H1 (cell line): ENCODE results near the gene ARHGAP15.

ENCODE experiments used
- ATF2 ChIP-seq: IDR thresholded peaks from 2 replicates; pipeline ENCODE4 v1.6.1; 2012; ENCODE audit warnings: low read length, inconsistent platforms
- ATF3 ChIP-seq: IDR thresholded peaks from 2 replicates; pipeline ENCODE4 v1.6.1; 2011; ENCODE audit warnings: low read depth, mild to moderate bottlenecking, low read length; ENCODE audit not compliant: insufficient read depth
- BRCA1 ChIP-seq: IDR thresholded peaks from 2 replicates; pipeline ENCODE4 v1.6.1; 2012; ENCODE audit warnings: low read depth, low read length, improper control_type of control experiment
- CEBPB ChIP-seq: IDR thresholded peaks from 2 replicates; pipeline ENCODE4 v1.6.1; 2012; ENCODE audit warnings: low read depth, low read length
- CHD1 ChIP-seq: IDR thresholded peaks from 2 replicates; pipeline ENCODE4 v1.6.1; 2012; ENCODE audit warnings: low read depth, low read length, improper control_type of control experiment
- CREB1 ChIP-seq: IDR thresholded peaks from 2 replicates; pipeline ENCODE4 v1.6.1; 2012; ENCODE audit warnings: inconsistent platforms
- CTCF ChIP-seq, 3 experiments: IDR thresholded peaks; 1 replicate in 2 of 3; 2 replicates in 1 of 3; pipeline versions ENCODE4 v1.5.1 to v1.6.1; 2011; ENCODE audit warnings: low read length in 3 of 3, mild to moderate bottlenecking in 3 of 3, inconsistent platforms in 2 of 3, low read depth in 1 of 3, moderate library complexity in 1 of 3; ENCODE audit not compliant: insufficient read depth in 1 of 3; ENCODE audit errors: control extremely low read depth in 1 of 3
- POLR2A ChIP-seq, 2 experiments: IDR thresholded peaks; 1 replicate in 1 of 2; 2 replicates in 1 of 2; pipeline ENCODE4 v1.6.1; 2011; ENCODE audit warnings: low read depth in 2 of 2, low read length in 2 of 2, mild to moderate bottlenecking in 2 of 2; ENCODE audit errors: control extremely low read depth in 1 of 2
- POLR2AphosphoS5 ChIP-seq: IDR thresholded peaks from 2 replicates; pipeline ENCODE4 v1.6.1; 2011; ENCODE audit warnings: low read depth, low read length
- SIN3A ChIP-seq, 2 experiments: IDR thresholded peaks in 1 of 2; conservative IDR thresholded peaks in 1 of 2; 2 replicates each; pipeline ENCODE4 v1.6.1; 2011 to 2012; ENCODE audit warnings: low read length in 2 of 2, improper control_type of control experiment in 1 of 2, low read depth in 1 of 2, mild to moderate bottlenecking in 1 of 2
- TAF1 ChIP-seq: IDR thresholded peaks from 2 replicates; pipeline ENCODE4 v1.6.1; 2011; ENCODE audit warnings: mild to moderate bottlenecking, low read depth, low read length
- TAF7 ChIP-seq: optimal IDR thresholded peaks from 2 replicates; pipeline ENCODE3; 2011; ENCODE audit warnings: low read depth, mild to moderate bottlenecking, inconsistent platforms, low read length, moderate library complexity, borderline replicate concordance
- USF2 ChIP-seq: IDR thresholded peaks from 2 replicates; pipeline ENCODE4 v1.6.1; 2011; ENCODE audit warnings: low read length, improper control_type of control experiment

GRCh38 chr2:143378996-143379395 is 249.8 kb downstream of the ARHGAP15 start:
- no peak for TF ChIP-seq TAF7
- TF ChIP-seq POLR2AphosphoS5 = no peak
- no peak for TF ChIP-seq CTCF (IDR thresholded peaks at IDR 0.05; ENCODE audit: control extremely low read depth in 1 of 3, insufficient read depth in 1 of 3, low read depth in 1 of 3, low read length in 3 of 3)
- no peak for TF ChIP-seq ATF3
- TF ChIP-seq USF2 = no peak
- no peak for TF ChIP-seq POLR2A (IDR thresholded peaks at IDR 0.05; ENCODE audit: control extremely low read depth in 1 of 2, low read depth in 2 of 2, low read length in 2 of 2)
- TF ChIP-seq CREB1 = no peak
- no peak for TF ChIP-seq CHD1
- TF ChIP-seq TAF1 = no peak
- no peak for TF ChIP-seq ATF2
- TF ChIP-seq BRCA1 = no peak
- TF ChIP-seq CEBPB = no peak
- TF ChIP-seq SIN3A (conservative IDR thresholded peaks at IDR 0.05 in 1 of 2, IDR thresholded peaks at IDR 0.05 in 1 of 2; ENCODE audit: low read depth in 1 of 2, low read length in 2 of 2) = no peak
